NCI-H2107 treated with DMSO at 0.1 percent for 48 hours (cell line): ENCODE measurements around the gene STOML1.
"Not testable (repeated sequence)": the region's sequence is repeated elsewhere in the genome, so short reads cannot be mapped to it uniquely, and the experiment has no call there.

Source experiments
- DNase-seq: peaks from one replicate; lab custom pipeline; 2025; ENCODE audit not compliant: unreplicated experiment; lab: John Stamatoyannopoulos, UW

Gene STOML1

GRCh38 chr15:73965094-73965757, 26.9 kb downstream of the STOML1 start:
- DNase-seq = no peak

- peak; percentile 20 for DNase-seq
Observed at GRCh38 chr15:73964736-73965093, 27.4 kb downstream of the STOML1 start.

- no peak for DNase-seq
Observed at GRCh38 chr15:73962433-73962832, 29.7 kb downstream of the STOML1 start.

- DNase-seq = not testable (repeated sequence)
Observed at GRCh38 chr15:73960472-73961070, 31.5 kb downstream of the STOML1 start.

- DNase-seq = no peak
Observed at GRCh38 chr15:73959801-73960200, 32.3 kb downstream of the STOML1 start.

GRCh38 chr15:73959012-73959581, 33.0 kb downstream of the STOML1 start:
- peak; percentile 50 for DNase-seq

- DNase-seq = no peak
Observed at GRCh38 chr15:73957785-73958184, 34.3 kb downstream of the STOML1 start.

GRCh38 chr15:73957276-73957675, 34.8 kb downstream of the STOML1 start:
- DNase-seq = no peak

GRCh38 chr15:73956743-73957135, 35.4 kb downstream of the STOML1 start:
- no peak for DNase-seq

GRCh38 chr15:73955861-73956742, 36.0 kb downstream of the STOML1 start:
- no peak for DNase-seq

- no peak for DNase-seq
Observed at GRCh38 chr15:73955326-73955725, 36.8 kb downstream of the STOML1 start.

- no peak for DNase-seq
Observed at GRCh38 chr15:73954188-73955145, 37.6 kb downstream of the STOML1 start.

- no peak for DNase-seq
Observed at GRCh38 chr15:73952913-73953750, 39.0 kb downstream of the STOML1 start.

- no peak for DNase-seq
Observed at GRCh38 chr15:73952171-73952912, 39.8 kb downstream of the STOML1 start.

GRCh38 chr15:73951601-73952000, 40.5 kb downstream of the STOML1 start:
- DNase-seq = no peak

- peak; percentile 14 for DNase-seq
Observed at GRCh38 chr15:73950831-73951561, 41.1 kb downstream of the STOML1 start.

GRCh38 chr15:73950479-73950830, 41.6 kb downstream of the STOML1 start:
- DNase-seq = no peak

GRCh38 chr15:73949496-73949895, 42.6 kb downstream of the STOML1 start:
- no peak for DNase-seq
